Heart left ventricle (tissue), 16 donors: Measurements from ENCODE around the gene KLHL22. TPM values are rescaled to one million over a fixed set of nuclear protein-coding genes. Genes with fewer than 3 reads are reported as not detected.

Experiments used
- ATAC-seq, 4 donors: fragments of 200-7000 bp; cut with Tn5 transposase; one replicate each; pipeline ENCODE4 v1.9.1; 2020 to 2022; ENCODE audit warnings: moderate library complexity in 4 of 4, mild to moderate bottlenecking in 3 of 4, moderate number of reproducible peaks in 1 of 4
- DNase-seq, 5 donors: peaks; one replicate each; pipeline ENCODE4 v3.0.0-alpha.2; 2020
- H3K27ac ChIP-seq, 12 donors: fragments of 200-600 bp; sonication (generic) in 4 of 12; one replicate each; pipeline versions ENCODE4 v1.5.0 to v1.8.0; 2016 to 2022; ENCODE audit warnings: mild to moderate bottlenecking in 2 of 12
- H3K27me3 ChIP-seq, 9 donors: fragments of 200-600 bp; sonication (generic) in 2 of 9; one replicate each; pipeline versions ENCODE4 v1.5.1 to v1.8.0; 2016 to 2022; ENCODE audit warnings: mild to moderate bottlenecking in 3 of 9
- H3K36me3 ChIP-seq, 9 donors: fragments of 200-600 bp; sonication (generic) in 2 of 9; one replicate each; pipeline versions ENCODE4 v1.5.0 to v1.8.0; 2018 to 2022; ENCODE audit warnings: mild to moderate bottlenecking in 2 of 9
- H3K4me1 ChIP-seq, 12 donors: fragments of 200-600 bp; sonication (generic) in 4 of 12; one replicate each; pipeline versions ENCODE4 v1.5.0 to v1.8.0; 2016 to 2022; ENCODE audit warnings: mild to moderate bottlenecking in 3 of 12
- H3K4me3 ChIP-seq, 12 donors: fragments of 200-600 bp; sonication (generic) in 4 of 12; one replicate each; pipeline versions ENCODE4 v1.5.0 to v1.8.0; 2017 to 2022; ENCODE audit warnings: mild to moderate bottlenecking in 9 of 12, moderate library complexity in 4 of 12
- H3K9me3 ChIP-seq, 12 donors: fragments of 200-600 bp; sonication (generic) in 4 of 12; one replicate each; pipeline versions ENCODE4 v1.5.0 to v1.8.0; 2016 to 2022; ENCODE audit warnings: mild to moderate bottlenecking in 1 of 12
- POLR2A ChIP-seq, 2 donors: fragments of 450-650 bp; IDR thresholded peaks; one replicate each; pipeline ENCODE4 v1.6.1; 2017; ENCODE audit warnings: antibody characterized with exemption in 2 of 2, mild to moderate bottlenecking in 2 of 2, moderate library complexity in 2 of 2
- WGBS, 4 donors: extraction: QIAGEN DNeasy Blood & Tissue Kit in 2 of 4; methylation state at CpG; one replicate each; pipeline versions ENCODE4 v1.1.5 to v1.1.7; 2013 to 2018; 5-methylcytosine and 5-hydroxymethylcytosine counted together
- intact Hi-C, 10 donors: fragments of 100-400 bp; cut with DNase I; formaldehyde crosslinking; loops; one replicate each; pipeline versions ENCODE4 v1.11.1 to v1.14.2; 2022
- polyA plus RNA-seq, 2 donors: library from polyadenylated mRNA; stranded (reverse); fragments of 200-250 nt; gene quantifications; one replicate each; pipeline ENCODE4 v1.2.3, GENCODE V29; 2013
- total RNA-seq, 9 donors: library from RNA; depleted of rRNA in 2 of 9; stranded (reverse); fragments of >200 nt in 2 of 9; fragmentation: NEBNext Ultra II Directional in 3 of 9; extraction: Animal tissue kit (Norgen Biotek cat#: 25700) in 3 of 9; gene quantifications; one replicate each; pipeline versions ENCODE4 v1.1.0 to v1.2.4, GENCODE V29; 2016 to 2023
- TF ChIP-seq, protein P1 (sequence below), 12 donors: fragments of 200-600 bp; sonication (generic) in 4 of 12; IDR thresholded peaks; one replicate each; pipeline versions ENCODE4 v1.5.0 to v1.8.0; 2018 to 2022; ENCODE audit warnings: antibody characterized with exemption in 12 of 12, mild to moderate bottlenecking in 5 of 12
- donor health status: ischemic (EF 13 %, LVEDD 7.1; RV severe dilation, severe dysfunction).
- donor health status: healthy with polysubstance abuse.
- donor health status: DM: no; HTN: yes; CAD: no.
- donor health status: DM: no; HTN: no; CAD: no.
- donor health status: ischemic (EF 25% LVEDD 6.9; RV normal size, moderate dysfunction).
- donor health status: ischemic (EF 25% LVEDD 5.7; RV mildly dilated, moderate dysfunction).
- donor health status: healthy.
- donor health status: DM: yes; HTN: yes; CAD: no.
- donor health status: ischemic (EF 35%, LVEDD 5.7; RV mildly dilated, moderate dysfunction).
- donor health status: nonischemic (EF 11% LVEDD 7.7; RV severe dilation, severe dysfunction).
- donor health status: DM: yes; HTN: yes; CAD: no.
- donor health status: PGD.
- donor health status: ischemic (EF 29% LVEDD 5.4; RV normal size, mild dysfunction).
- donor health status: nonischemic (EF 23%, LVEDD 6.1; RV moderate dilation, normal function).

Gene KLHL22
- total and polyA plus RNA-seq, 11 donors: 10.2 to 23.6 (median 16.8) TPM

DNA sequence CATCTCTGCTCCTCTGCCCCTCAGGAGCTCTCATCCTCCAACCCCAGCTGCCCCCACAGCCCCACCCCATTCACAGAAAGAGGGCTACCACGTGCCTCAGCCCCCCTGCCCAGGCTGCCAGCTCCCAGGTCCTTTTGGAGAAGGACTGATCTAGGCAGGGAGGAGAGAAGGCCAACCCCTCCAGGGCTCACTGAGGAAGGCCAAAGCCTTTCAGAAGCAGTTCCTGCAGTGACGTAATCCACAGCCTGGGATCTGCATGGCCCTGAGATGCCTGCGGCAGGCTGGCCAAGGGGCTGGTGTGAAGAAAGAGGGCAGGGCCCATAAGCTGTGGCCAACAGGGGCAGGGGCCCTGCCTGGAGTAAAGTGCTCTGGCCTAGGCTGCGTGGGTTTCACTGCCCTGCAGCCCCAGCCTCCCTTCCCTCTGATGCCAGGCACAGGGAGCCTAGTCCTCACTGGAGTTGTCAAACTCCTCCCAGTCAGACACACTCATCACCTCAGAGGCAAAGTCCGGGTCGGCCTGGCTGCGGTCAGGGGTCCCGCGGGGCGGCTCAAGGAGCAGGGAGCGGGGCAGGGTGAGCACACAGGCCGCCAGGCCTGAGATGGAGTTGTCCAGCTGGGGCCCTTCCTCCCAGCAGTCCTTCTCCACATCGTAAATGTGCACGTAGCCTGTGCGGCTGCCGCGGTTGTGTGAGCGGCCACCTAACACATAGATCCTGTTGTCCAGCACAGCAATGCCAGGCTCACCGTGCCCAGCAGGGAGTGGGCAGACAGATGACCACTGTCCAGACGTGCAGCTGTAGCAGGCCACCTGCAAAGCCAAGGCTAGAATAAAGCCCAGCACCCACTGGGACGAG is 53.7 kb downstream of the KLHL22 start:
- Histone ChIP-seq H3K27me3 (peaks cover 0 to 13% (median 0%) of the 10 kb centered on the region in 9 donors), H3K27ac (peak overlapping the region in 4 of 12 donors; percentile 15 to 38 (median 24)), H3K4me1 (peaks cover 0 to 28% (median 10%) of the 10 kb centered on the region in 12 donors), H3K4me3 (no peak overlapping the region), H3K9me3 (no peaks in the 10 kb centered on the region), H3K36me3 (peaks cover 0 to 44% (median 32%) of the 10 kb centered on the region in 9 donors)
- ATAC-seq: peak in 3 of 4 donors; percentile 38 to 62 (median 39)
- TF ChIP-seq, protein P1, sequence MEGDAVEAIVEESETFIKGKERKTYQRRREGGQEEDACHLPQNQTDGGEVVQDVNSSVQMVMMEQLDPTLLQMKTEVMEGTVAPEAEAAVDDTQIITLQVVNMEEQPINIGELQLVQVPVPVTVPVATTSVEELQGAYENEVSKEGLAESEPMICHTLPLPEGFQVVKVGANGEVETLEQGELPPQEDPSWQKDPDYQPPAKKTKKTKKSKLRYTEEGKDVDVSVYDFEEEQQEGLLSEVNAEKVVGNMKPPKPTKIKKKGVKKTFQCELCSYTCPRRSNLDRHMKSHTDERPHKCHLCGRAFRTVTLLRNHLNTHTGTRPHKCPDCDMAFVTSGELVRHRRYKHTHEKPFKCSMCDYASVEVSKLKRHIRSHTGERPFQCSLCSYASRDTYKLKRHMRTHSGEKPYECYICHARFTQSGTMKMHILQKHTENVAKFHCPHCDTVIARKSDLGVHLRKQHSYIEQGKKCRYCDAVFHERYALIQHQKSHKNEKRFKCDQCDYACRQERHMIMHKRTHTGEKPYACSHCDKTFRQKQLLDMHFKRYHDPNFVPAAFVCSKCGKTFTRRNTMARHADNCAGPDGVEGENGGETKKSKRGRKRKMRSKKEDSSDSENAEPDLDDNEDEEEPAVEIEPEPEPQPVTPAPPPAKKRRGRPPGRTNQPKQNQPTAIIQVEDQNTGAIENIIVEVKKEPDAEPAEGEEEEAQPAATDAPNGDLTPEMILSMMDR (IDR thresholded peaks at IDR 0.05): no peak
- peak in 2 of 5 donors; percentile 57 to 61 for DNase-seq
- WGBS, 4 donors: 79 to 84% (median 82%) methylated on average over 16 to 21 of the region's 21 CpGs
- intact Hi-C loops: no loop called here

GRCh38 chr22:20440637-20441591 is 54.7 kb downstream of the KLHL22 start:
- Histone ChIP-seq H3K4me3 (no peak overlapping the region), H3K27ac (peak overlapping the region in 2 of 12 donors; percentile 15 to 29), H3K36me3 (peaks cover 0 to 39% (median 25%) of the 10 kb centered on the region in 9 donors), H3K4me1 (peaks cover 0 to 32% (median 14%) of the 10 kb centered on the region in 12 donors), H3K27me3 (peaks cover 0 to 23% (median 0%) of the 10 kb centered on the region in 9 donors), H3K9me3 (no peaks in the 10 kb centered on the region)
- ATAC-seq (no peak), DNase-seq (peak in 2 of 5 donors; percentile 24 to 41)
- no peak for TF ChIP-seq POLR2A (IDR thresholded peaks at IDR 0.05)
- TF ChIP-seq, protein P1 (IDR thresholded peaks at IDR 0.05): no peak
- intact Hi-C loops: no loop called here
- WGBS, 4 donors: 72 to 83% (median 79%) methylated on average over 9 to 13 of the region's 13 CpGs

DNA sequence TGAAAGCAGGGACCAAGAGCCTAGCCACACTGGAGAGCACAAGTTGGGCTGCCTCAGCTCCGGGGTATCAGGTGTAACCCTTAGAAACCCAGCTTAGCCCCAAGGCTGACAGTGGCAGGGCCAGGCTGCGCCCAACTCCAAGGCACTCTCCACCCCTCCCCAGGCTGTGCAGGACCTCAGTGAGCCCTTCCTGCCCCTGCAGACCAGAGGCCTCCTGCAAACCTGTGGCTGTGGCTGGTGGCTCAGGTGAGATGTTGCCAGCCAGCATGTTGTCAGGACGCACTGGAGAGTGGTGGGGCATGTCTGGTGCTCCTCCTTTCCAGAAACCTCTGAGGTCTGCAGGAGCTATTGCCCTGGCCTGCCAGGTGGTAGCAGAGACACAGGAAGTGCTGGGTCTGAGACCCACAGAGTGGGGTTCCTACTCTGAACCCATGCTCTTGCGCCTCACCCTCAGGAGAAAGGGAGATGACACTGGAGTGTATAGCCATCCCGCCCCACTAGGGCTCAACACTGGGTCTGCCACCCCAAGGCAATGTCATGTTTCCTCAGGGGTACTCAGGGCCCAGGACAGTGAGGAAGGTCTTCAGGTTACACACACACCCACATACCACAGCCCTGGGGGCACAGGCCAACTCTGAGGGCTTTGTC is 55.5 kb downstream of the KLHL22 start:
- Histone ChIP-seq H3K4me1 (peaks cover 0 to 41% (median 22%) of the 10 kb centered on the region in 12 donors), H3K27me3 (peaks cover 0 to 29% (median 0%) of the 10 kb centered on the region in 9 donors), H3K27ac (no peak overlapping the region), H3K36me3 (peaks cover 0 to 30% (median 16%) of the 10 kb centered on the region in 9 donors), H3K9me3 (no peaks in the 10 kb centered on the region), H3K4me3 (no peak overlapping the region)
- intact Hi-C loops: no loop called here
- DNase-seq (peak in 2 of 5 donors; percentile 13 to 23), ATAC-seq (no peak)
- TF ChIP-seq, protein P1 (IDR thresholded peaks at IDR 0.05): no peak
- TF ChIP-seq POLR2A (IDR thresholded peaks at IDR 0.05): no peak
- 93 to 100% (median 96%) methylated on average over 3 to 5 of the region's 5 CpGs for WGBS, 4 donors
